A549 (cell line): Measurements from ENCODE around the gene CDH2. TPM values are rescaled to one million over a fixed set of nuclear protein-coding genes. Genes with fewer than 3 reads are reported as not detected.

Source experiments
- ATAC-seq, 2 experiments: fragments of 200-7000 bp in 1 of 2; fragments of >200 bp in 1 of 2; cut with Nextera tagmentation in 1 of 2; cut with Tn5 transposase in 1 of 2; 3 replicates each; pipeline versions ENCODE4 v1.8.0 to v1.9.1; 2018 to 2020; ENCODE audit warnings: mild to moderate bottlenecking in 1 of 2, moderate library complexity in 1 of 2
- CTCF ChIA-PET: fragments of 300-600 bp; sonication (Branson Sonifier 250); formaldehyde crosslinking; extraction: SDS; loops from one replicate; lab custom pipeline; 2021; ENCODE audit warnings: antibody characterized with exemption, inconsistent platforms; lab: Yijun Ruan, JAX
- POLR2A ChIA-PET: fragments of 350-600 bp; formaldehyde crosslinking; extraction: SDS; loops from one replicate; lab custom pipeline; 2021; ENCODE audit warnings: antibody characterized with exemption, inconsistent platforms; lab: Yijun Ruan, JAX
- DNase-seq, 2 experiments: peaks; one replicate each; pipeline versions ENCODE4 v3.0.0 to v3.0.0-alpha.2; 2011 to 2016; ENCODE audit warnings: low read depth in 1 of 2, low spot score in 1 of 2
- FAIRE-seq: peaks from 2 replicates; lab custom pipeline; 2011; peaks lifted over from hg19 to GRCh38; lab: Jason Lieb, UNC
- H3K27ac ChIP-seq, 2 experiments: fragments of >200 bp; sonication (Bioruptor Twin); formaldehyde crosslinking; 3 replicates each; pipeline ENCODE4 v1.5.1; 2016 to 2017
- H3K4me1 ChIP-seq: fragments of >200 bp; sonication (Bioruptor Twin); formaldehyde crosslinking; 3 replicates; pipeline ENCODE4 v1.6.1; 2016
- H3K4me2 ChIP-seq: fragments of >200 bp; sonication (Bioruptor Twin); formaldehyde crosslinking; 3 replicates; pipeline ENCODE4 v1.6.1; 2016
- H3K4me3 ChIP-seq: fragments of >200 bp; sonication (Bioruptor Twin); formaldehyde crosslinking; 3 replicates; pipeline ENCODE4 v1.5.1; 2016
- H3K9me3 ChIP-seq: fragments of >200 bp; sonication (Bioruptor Twin); formaldehyde crosslinking; 3 replicates; pipeline ENCODE4 v1.6.1; 2016
- BHLHE40 ChIP-seq: IDR thresholded peaks from 2 replicates; pipeline ENCODE4 v1.6.1; 2012; ENCODE audit warnings: low read depth, low read length, inconsistent platforms
- CEBPB ChIP-seq, 2 experiments: fragments of >200 bp in 1 of 2; sonication (Bioruptor Twin) in 1 of 2; formaldehyde crosslinking in 1 of 2; IDR thresholded peaks; 2 replicates each; pipeline ENCODE4 v1.6.1; 2012 to 2016
- CHD4 ChIP-seq: fragments of 200-600 bp; sonication (generic); IDR thresholded peaks from 2 replicates; pipeline ENCODE4 v1.6.1; 2016; ENCODE audit warnings: antibody characterized with exemption, mild to moderate bottlenecking, borderline replicate concordance
- CTCF ChIP-seq: fragments of >200 bp; sonication (Bioruptor Twin); formaldehyde crosslinking; IDR thresholded peaks from 3 replicates; pipeline ENCODE4 v1.5.1; 2016
- EHF ChIP-seq: fragments of 250-450 bp; sonication (Bioruptor Pico); IDR thresholded peaks from 2 replicates; pipeline ENCODE4 v1.5.0; 2020; ENCODE audit warnings: mild to moderate bottlenecking
- ESRRA ChIP-seq: fragments of 150-350 bp; IDR thresholded peaks from 2 replicates; pipeline ENCODE4 v1.6.1; 2014; ENCODE audit warnings: mild to moderate bottlenecking, low read length, borderline replicate concordance
- FOSL2 ChIP-seq, 2 experiments: fragments of 450-650 bp in 1 of 2; fragments of >200 bp in 1 of 2; sonication (Bioruptor Twin) in 1 of 2; formaldehyde crosslinking; IDR thresholded peaks; 2 replicates each; pipeline versions ENCODE4 v1.5.0 to v1.6.1; 2016 to 2020; ENCODE audit warnings: mild to moderate bottlenecking in 1 of 2, moderate library complexity in 1 of 2
- HDAC2 ChIP-seq: fragments of 200-600 bp; sonication (generic); IDR thresholded peaks from 2 replicates; pipeline ENCODE4 v1.6.1; 2016
- HMGXB4 ChIP-seq: fragments of 250-450 bp; sonication (Bioruptor Pico); IDR thresholded peaks from 2 replicates; pipeline ENCODE4 v1.5.0; 2021; ENCODE audit warnings: mild to moderate bottlenecking, moderate library complexity, borderline replicate concordance
- HOXB5 ChIP-seq: fragments of 250-450 bp; sonication (Bioruptor Pico); IDR thresholded peaks from 2 replicates; pipeline ENCODE4 v1.5.0; 2020; ENCODE audit warnings: mild to moderate bottlenecking, moderate library complexity
- MAFK ChIP-seq: fragments of 450-650 bp; IDR thresholded peaks from 2 replicates; pipeline ENCODE4 v1.6.1; 2014; ENCODE audit not compliant: partially characterized antibody
- MAZ ChIP-seq: fragments of 150-350 bp; IDR thresholded peaks from 2 replicates; pipeline ENCODE4 v1.6.1; 2014; ENCODE audit warnings: antibody characterized with exemption, low read depth, low read length, borderline replicate concordance
- MYC ChIP-seq: IDR thresholded peaks from 2 replicates; pipeline ENCODE4 v1.6.1; 2012; ENCODE audit warnings: mild to moderate bottlenecking, inconsistent platforms, low read length, improper control_type of control experiment, borderline replicate concordance
- NPAS2 ChIP-seq: fragments of 250-450 bp; sonication (Bioruptor Pico); IDR thresholded peaks from 2 replicates; pipeline ENCODE4 v1.8.0; 2022; ENCODE audit warnings: mild to moderate bottlenecking, moderate library complexity, borderline replicate concordance
- PHF8 ChIP-seq: fragments of 200-600 bp; sonication (generic); IDR thresholded peaks from 2 replicates; pipeline ENCODE4 v1.6.1; 2016; ENCODE audit warnings: low read depth, mild to moderate bottlenecking, antibody characterized with exemption, moderate library complexity, borderline replicate concordance
- POLR2A ChIP-seq: IDR thresholded peaks from 2 replicates; pipeline ENCODE4 v1.6.1; 2012; ENCODE audit warnings: mild to moderate bottlenecking, low read length
- POLR2AphosphoS2 ChIP-seq: conservative IDR thresholded peaks from 2 replicates; pipeline ENCODE4 v1.6.1; 2012; ENCODE audit warnings: low read length, improper control_type of control experiment, inconsistent platforms
- RAD21 ChIP-seq, 2 experiments: fragments of >200 bp in 1 of 2; sonication (Bioruptor Twin) in 1 of 2; formaldehyde crosslinking in 1 of 2; IDR thresholded peaks in 1 of 2; conservative IDR thresholded peaks in 1 of 2; 2 replicates in 1 of 2; 3 replicates in 1 of 2; pipeline ENCODE4 v1.6.1; 2012 to 2018; ENCODE audit warnings: inconsistent platforms in 1 of 2
- SREBF2 ChIP-seq: fragments of 450-650 bp; IDR thresholded peaks from 2 replicates; pipeline ENCODE4 v1.6.1; 2014; ENCODE audit warnings: mild to moderate bottlenecking, moderate library complexity
- ZC3H11A ChIP-seq: fragments of 450-650 bp; IDR thresholded peaks from 2 replicates; pipeline ENCODE4 v1.6.1; 2014; ENCODE audit warnings: antibody characterized with exemption, mild to moderate bottlenecking
- ZFP36 ChIP-seq: fragments of 450-650 bp; IDR thresholded peaks from 2 replicates; pipeline ENCODE4 v1.6.1; 2014; ENCODE audit warnings: borderline replicate concordance; ENCODE audit not compliant: partially characterized antibody
- WGBS: methylation state at CpG from one replicate; pipeline ENCODE4 v1.1.6; 2017; ENCODE audit errors: missing lambda C conversion rate; 5-methylcytosine and 5-hydroxymethylcytosine counted together
- polyA plus RNA-seq, 4 experiments: library from polyadenylated mRNA; depleted of rRNA in 3 of 4; stranded (reverse); fragments of >200 nt; fragmentation: RNase III in 1 of 4; extraction: RNeasy Plus Mini Kit Qiagen cat#74134 plus additional on column Dnase treatment in 1 of 4; gene quantifications; 2 replicates in 3 of 4; 3 replicates in 1 of 4; pipeline ENCODE4 v1.2.3, GENCODE V29; 2011 to 2017
- TF ChIP-seq, protein P1 (sequence below): fragments of >200 bp; sonication (Bioruptor Twin); formaldehyde crosslinking; IDR thresholded peaks from 2 replicates; pipeline ENCODE4 v1.6.1; 2016

CDH2 gene
- polyA plus RNA-seq, 2 of the 4 experiments (the other 2 are of a cell fraction) = 54.0 to 71.9 TPM

- no peak overlapping the region for H3K4me3 ChIP-seq
- no peak for ATAC-seq
- 69% methylated on average over 2 of the region's 2 CpGs for WGBS
- H3K4me1 ChIP-seq = peaks cover 48% of the 10 kb centered on the region
- 0 out of 6 replicates have a peak overlapping the region, but pooled peaks of 1 of the 2 experiments have one; percentile 32 for H3K27ac ChIP-seq
- ChIA-PET POLR2A (no interaction called here), CTCF (no interaction called here)
- peak overlapping the region; percentile 45; the same call in 2 of the 3 replicates for H3K4me2 ChIP-seq
- no peak for DNase-seq
- no peak for TF ChIP-seq CTCF
- TF ChIP-seq, all 56 proteins: peak for 0
- FAIRE-seq = no peak
- no peaks in the 10 kb centered on the region for H3K9me3 ChIP-seq
Observed at GRCh38 chr18:28040211-28040610, 136.7 kb downstream of the CDH2 start.

GRCh38 chr18:28039691-28040090 lies 137.2 kb downstream of the CDH2 start:
- TF ChIP-seq MAZ = no peak
- 72% methylated on average over 3 of the region's 3 CpGs for WGBS
- POLR2A ChIA-PET = no interaction called here
- FAIRE-seq (no peak), DNase-seq (no peak), ATAC-seq (no peak)
- peak overlapping the region; percentile 18; the same call in 1 of the 3 replicates for H3K4me2 ChIP-seq
- CTCF ChIA-PET = no interaction called here
- H3K4me3 ChIP-seq = no peak overlapping the region
- H3K4me1 ChIP-seq = peaks cover 50% of the 10 kb centered on the region
- no peaks in the 10 kb centered on the region for H3K9me3 ChIP-seq
- peak overlapping the region in 1 of 2 experiments; percentile 31; a peak in 1 of 6 replicates for H3K27ac ChIP-seq

GRCh38 chr18:28039078-28039477 lies 137.9 kb downstream of the CDH2 start:
- peak in 1 of 2 experiments; percentile 74 for DNase-seq
- FAIRE-seq = no peak
- H3K9me3 ChIP-seq = no peaks in the 10 kb centered on the region
- 39% methylated on average over 3 of the region's 5 CpGs for WGBS
- no peak overlapping the region for H3K4me3 ChIP-seq
- CTCF ChIA-PET = no interaction called here
- POLR2A ChIA-PET = no interaction called here
- no peak for TF ChIP-seq FOSL2 (IDR thresholded peaks at IDR 0.05)
- TF ChIP-seq FOSL2 (CRISPR knock-in tag; IDR thresholded peaks at IDR 0.05) = 0 out of 2 replicates have a peak, but pooled peaks have one; percentile 14
- no peak for TF ChIP-seq CEBPB (IDR thresholded peaks at IDR 0.05)
- H3K4me2 ChIP-seq = peak overlapping the region; percentile 18; the same call in 1 of the 3 replicates
- H3K27ac ChIP-seq = peak overlapping the region; percentile 14 to 31; a peak in 2 of 6 replicates
- peak; percentile 59 to 91; a peak in 3 of 6 replicates for ATAC-seq
- H3K4me1 ChIP-seq = peaks cover 48% of the 10 kb centered on the region

- Histone ChIP-seq H3K4me2 (no peak overlapping the region), H3K27ac (no peak overlapping the region), H3K4me1 (peaks cover 51% of the 10 kb centered on the region), H3K9me3 (no peaks in the 10 kb centered on the region), H3K4me3 (no peak overlapping the region)
- FAIRE-seq = no peak
- POLR2A ChIA-PET = no interaction called here
- no peak for ATAC-seq
- CTCF ChIA-PET = interaction anchor here (0.9 kb wide), 1 partner anchor 141 kb away, joined by 3 read pairs; the partner anchor contains the start of gene CDH2
- TF ChIP-seq MAFK (peak; percentile 82), PHF8 (no peak), SREBF2 (no peak), CHD4 (no peak)
- DNase-seq = no peak
- 65% methylated on average over 5 of the region's 5 CpGs for whole genome bisulfite sequencing
Observed at GRCh38 chr18:28036488-28036887, 140.4 kb downstream of the CDH2 start.

- H3K9me3 ChIP-seq = no peaks in the 10 kb centered on the region
- DNase-seq = no peak
- H3K4me2 ChIP-seq = no peak overlapping the region
- no peak for FAIRE-seq
- H3K4me1 ChIP-seq = peaks cover 36% of the 10 kb centered on the region
- WGBS = 73% methylated on average over 5 of the region's 5 CpGs
- ChIA-PET POLR2A (no interaction called here), CTCF (no interaction called here)
- H3K4me3 ChIP-seq = no peak overlapping the region
- no peak for ATAC-seq
- no peak overlapping the region for H3K27ac ChIP-seq
- TF ChIP-seq POLR2A (no peak), HDAC2 (no peak), ZC3H11A (no peak), HMGXB4 (CRISPR knock-in tag) (no peak), ZFP36 (no peak), HOXB5 (CRISPR knock-in tag) (no peak), EHF (no peak), BHLHE40 (no peak), NPAS2 (CRISPR knock-in tag) (no peak), POLR2AphosphoS2 (no peak), ESRRA (no peak), MYC (no peak), RAD21 (conservative IDR thresholded peaks at IDR 0.05 in 1 of 2, IDR thresholded peaks at IDR 0.05 in 1 of 2) (no peak)
- TF ChIP-seq, protein P1, sequence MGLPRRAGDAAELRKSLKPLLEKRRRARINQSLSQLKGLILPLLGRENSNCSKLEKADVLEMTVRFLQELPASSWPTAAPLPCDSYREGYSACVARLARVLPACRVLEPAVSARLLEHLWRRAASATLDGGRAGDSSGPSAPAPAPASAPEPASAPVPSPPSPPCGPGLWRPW = no peak
Observed at GRCh38 chr18:28034567-28034966, 142.4 kb downstream of the CDH2 start.
